HepG2 (cell line): Measurements from ENCODE around the gene JUND. TPM values are rescaled to one million over a fixed set of nuclear protein-coding genes. Genes with fewer than 3 reads are reported as not detected.

Experiments
- DRAP1 ChIP-seq: IDR thresholded peaks from 2 replicates; pipeline ENCODE4 v1.6.1; 2016; ENCODE audit warnings: missing genetic modification reagents, missing compliant biosample characterization
- E2F2 ChIP-seq: sonication (generic); formaldehyde crosslinking; IDR thresholded peaks from 2 replicates; pipeline ENCODE4 v1.4.0; 2020; ENCODE audit warnings: missing genetic modification reagents, borderline replicate concordance
- ETV5 ChIP-seq: IDR thresholded peaks from 2 replicates; pipeline ENCODE4 v1.6.1; 2018; ENCODE audit warnings: missing biosample characterization, missing genetic modification reagents, inconsistent platforms, borderline replicate concordance
- IKZF1 ChIP-seq: fragments of 450-650 bp; IDR thresholded peaks from 2 replicates; pipeline ENCODE4 v1.7.1; 2016
- KDM5B ChIP-seq: sonication (generic); formaldehyde crosslinking; IDR thresholded peaks from 2 replicates; pipeline ENCODE4 v1.4.0; 2020; ENCODE audit warnings: missing genetic modification reagents, mild to moderate bottlenecking, borderline replicate concordance
- MXD4 ChIP-seq: IDR thresholded peaks from 2 replicates; pipeline ENCODE4 v1.6.1; 2016; ENCODE audit warnings: mild to moderate bottlenecking, missing biosample characterization, missing genetic modification reagents
- NR3C1 ChIP-seq: sonication (generic); formaldehyde crosslinking; IDR thresholded peaks from 2 replicates; pipeline ENCODE4 v1.4.0; 2020; ENCODE audit warnings: missing genetic modification reagents
- PCBP2 ChIP-seq: fragments of 200-400 bp; formaldehyde crosslinking; optimal IDR thresholded peaks from 2 replicates; pipeline ENCODE3; 2018; ENCODE audit warnings: low read length, low read depth; ENCODE audit not compliant: poor library complexity, severe bottlenecking
- PHF8 ChIP-seq: sonication (generic); formaldehyde crosslinking; IDR thresholded peaks from 2 replicates; pipeline ENCODE4 v1.5.0; 2020; ENCODE audit warnings: missing genetic modification reagents
- RARA ChIP-seq: IDR thresholded peaks from 2 replicates; pipeline ENCODE4 v1.6.1; 2016; ENCODE audit warnings: missing genetic modification reagents, missing compliant biosample characterization
- ZBTB46 ChIP-seq: sonication (generic); formaldehyde crosslinking; IDR thresholded peaks from 2 replicates; pipeline ENCODE4 v1.4.0; 2020; ENCODE audit warnings: mild to moderate bottlenecking, missing genetic modification reagents, borderline replicate concordance
- ZBTB7B ChIP-seq: sonication (generic); formaldehyde crosslinking; IDR thresholded peaks from 2 replicates; pipeline ENCODE4 v1.4.0; 2020; ENCODE audit warnings: missing genetic modification reagents
- ZFP36L1 ChIP-seq: sonication (generic); formaldehyde crosslinking; IDR thresholded peaks from 2 replicates; pipeline ENCODE4 v1.8.0; 2022; ENCODE audit warnings: mild to moderate bottlenecking, missing genetic modification reagents, moderate library complexity
- ZFYVE20 ChIP-seq: sonication (generic); formaldehyde crosslinking; IDR thresholded peaks from 2 replicates; pipeline ENCODE4 v1.8.0; 2023; ENCODE audit warnings: low read depth, mild to moderate bottlenecking, moderate library complexity, missing genetic modification reagents, borderline replicate concordance
- ZNF292 ChIP-seq: sonication (generic); formaldehyde crosslinking; IDR thresholded peaks from 2 replicates; pipeline ENCODE4 v1.8.1; 2022; ENCODE audit warnings: mild to moderate bottlenecking, low read depth, missing genetic modification reagents, borderline replicate concordance
- ZNF367 ChIP-seq: sonication (generic); formaldehyde crosslinking; IDR thresholded peaks from 2 replicates; pipeline ENCODE4 v1.4.0; 2020; ENCODE audit warnings: missing genetic modification reagents, borderline replicate concordance
- ZNF567 ChIP-seq: sonication (generic); formaldehyde crosslinking; IDR thresholded peaks from 2 replicates; pipeline ENCODE4 v1.8.1; 2023; ENCODE audit warnings: mild to moderate bottlenecking, missing genetic modification reagents, borderline replicate concordance
- ZNF660 ChIP-seq: sonication (generic); formaldehyde crosslinking; IDR thresholded peaks from 2 replicates; pipeline ENCODE4 v1.5.1; 2020; ENCODE audit warnings: mild to moderate bottlenecking, low read depth, missing genetic modification reagents, borderline replicate concordance
- ZNF710 ChIP-seq: sonication (generic); formaldehyde crosslinking; IDR thresholded peaks from 2 replicates; pipeline ENCODE4 v1.5.0; 2020; ENCODE audit warnings: mild to moderate bottlenecking, missing genetic modification reagents, borderline replicate concordance
- ZNF740 ChIP-seq: sonication (generic); formaldehyde crosslinking; IDR thresholded peaks from 2 replicates; pipeline ENCODE4 v1.4.0; 2020; ENCODE audit warnings: missing genetic modification reagents
- ZXDC ChIP-seq: sonication (generic); formaldehyde crosslinking; IDR thresholded peaks from 2 replicates; pipeline ENCODE4 v1.5.0; 2020; ENCODE audit warnings: mild to moderate bottlenecking, missing genetic modification reagents
- polyA plus RNA-seq, 8 experiments: library from polyadenylated mRNA; depleted of rRNA in 3 of 8; stranded (reverse) in 7 of 8; unstranded in 1 of 8; fragments of >200 nt; fragmentation: Illumina TruSeq in 4 of 8; extraction: Trizol in 4 of 8; gene quantifications; 2 replicates each; pipeline versions ENCODE4 v1.2.1 to v1.2.3, GENCODE V29; 2011 to 2016; ENCODE audit warnings: low read depth in 4 of 8, missing spikeins in 1 of 8, mixed read lengths in 1 of 8; ENCODE audit not compliant: insufficient read depth in 1 of 8
- total RNA-seq, 5 experiments: library from RNA; depleted of rRNA; stranded (reverse); fragments of >200 nt; fragmentation: Illumina TruSeq; extraction: Trizol; gene quantifications; 2 replicates each; pipeline ENCODE4 v1.2.3, GENCODE V29; 2016; ENCODE audit warnings: low read depth in 1 of 5

Gene JUND
- total and polyA plus RNA-seq, 2 of the 13 experiments (the other 11 are each of a cell fraction or from before 2014, with no cell fraction given) = 41.2 to 59.8 TPM

- TF ChIP-seq ZNF567 (CRISPR knock-in tag) = no peak
- no peak for TF ChIP-seq PCBP2
- no peak for TF ChIP-seq KDM5B
- no peak for TF ChIP-seq MXD4 (CRISPR knock-in tag)
- no peak for TF ChIP-seq IKZF1
- no peak for TF ChIP-seq ZBTB46 (CRISPR knock-in tag)
- no peak for TF ChIP-seq NR3C1
- no peak for TF ChIP-seq ZNF710
- TF ChIP-seq ZNF660 (CRISPR knock-in tag) = no peak
- 0 out of 2 replicates have a peak, but pooled peaks have one; percentile 25 for TF ChIP-seq RARA (CRISPR knock-in tag)
- TF ChIP-seq ZFYVE20 (CRISPR knock-in tag) = no peak
- TF ChIP-seq ZNF367 (CRISPR knock-in tag) = no peak
- no peak for TF ChIP-seq ZNF740 (CRISPR knock-in tag)
- TF ChIP-seq ZBTB7B = no peak
- TF ChIP-seq ZFP36L1 (CRISPR knock-in tag) = 0 out of 2 replicates have a peak, but pooled peaks have one; percentile 36
- TF ChIP-seq ZNF292 = no peak
- TF ChIP-seq ETV5 = no peak
- TF ChIP-seq E2F2 = no peak
- peak; percentile 19; the same call in 1 of the 2 replicates for TF ChIP-seq PHF8 (CRISPR knock-in tag)
- TF ChIP-seq ZXDC (CRISPR knock-in tag) = no peak
- peak; percentile 79 for TF ChIP-seq DRAP1 (CRISPR knock-in tag)
These were observed 1.7 kb downstream of the JUND start (continued) for GRCh38 chr19:18279516-18280246.
